ENCODE data around the gene NKAPD1. TPM values are rescaled to one million over a fixed set of nuclear protein-coding genes. Genes with fewer than 3 reads are reported as not detected.

NKAPD1 gene
- total and polyA plus RNA-seq, 9 of the 15 experiments (the other 6 are each of a cell fraction or from before 2014, with no cell fraction given): 14.1 to 73.5 (median 29.3) TPM

- TF ChIP-seq GTF2B (IDR thresholded peaks at IDR 0.05; ENCODE audit: extremely low read depth, insufficient read length): no peak
- TF ChIP-seq DNMT1 (IDR thresholded peaks at IDR 0.05): no peak
- peak; percentile 22 for TF ChIP-seq PCBP1 (IDR thresholded peaks at IDR 0.05; ENCODE audit: low read depth, low read length, poor library complexity, severe bottlenecking)
- no peak for TF ChIP-seq PHTF2 (CRISPR knock-in tag; IDR thresholded peaks at IDR 0.05)
- no peak for TF ChIP-seq FOXA1 (IDR thresholded peaks at IDR 0.05; ENCODE audit: borderline replicate concordance)
- TF ChIP-seq NONO (IDR thresholded peaks at IDR 0.05; ENCODE audit: low read depth in 2 of 2, low read length in 1 of 2): 0 out of 4 replicates have a peak, but pooled peaks of 1 of the 2 experiments have one; percentile 15
- TF ChIP-seq JUNB (CRISPR knock-in tag; conservative IDR thresholded peaks at IDR 0.05): no peak
- TF ChIP-seq SOX6 (IDR thresholded peaks at IDR 0.05): no peak
- no peak for TF ChIP-seq PYGO2 (tag; IDR thresholded peaks at IDR 0.05)
- peak; percentile 99 for TF ChIP-seq ZFX (CRISPR knock-in tag; IDR thresholded peaks at IDR 0.05)
- TF ChIP-seq ZNF133 (CRISPR knock-in tag; IDR thresholded peaks at IDR 0.05): no peak
- TF ChIP-seq NCOA4 (IDR thresholded peaks at IDR 0.05; ENCODE audit: partially characterized antibody): peak; percentile 16
- TF ChIP-seq, protein P1, sequence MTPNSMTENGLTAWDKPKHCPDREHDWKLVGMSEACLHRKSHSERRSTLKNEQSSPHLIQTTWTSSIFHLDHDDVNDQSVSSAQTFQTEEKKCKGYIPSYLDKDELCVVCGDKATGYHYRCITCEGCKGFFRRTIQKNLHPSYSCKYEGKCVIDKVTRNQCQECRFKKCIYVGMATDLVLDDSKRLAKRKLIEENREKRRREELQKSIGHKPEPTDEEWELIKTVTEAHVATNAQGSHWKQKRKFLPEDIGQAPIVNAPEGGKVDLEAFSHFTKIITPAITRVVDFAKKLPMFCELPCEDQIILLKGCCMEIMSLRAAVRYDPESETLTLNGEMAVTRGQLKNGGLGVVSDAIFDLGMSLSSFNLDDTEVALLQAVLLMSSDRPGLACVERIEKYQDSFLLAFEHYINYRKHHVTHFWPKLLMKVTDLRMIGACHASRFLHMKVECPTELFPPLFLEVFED (CRISPR knock-in tag; conservative IDR thresholded peaks at IDR 0.05): peak; percentile 88
- peak; percentile 64 for TF ChIP-seq VEZF1 (CRISPR knock-in tag; IDR thresholded peaks at IDR 0.05)
- no peak for TF ChIP-seq ZNF354B (CRISPR knock-in tag; IDR thresholded peaks at IDR 0.05)
- peak; percentile 98 for TF ChIP-seq EP400 (IDR thresholded peaks at IDR 0.05)
- TF ChIP-seq GABPB1 (CRISPR knock-in tag; IDR thresholded peaks at IDR 0.05): peak; percentile 76
- no peak for TF ChIP-seq TSC22D4 (tag; IDR thresholded peaks at IDR 0.05)
- no peak for TF ChIP-seq SREBF1 (IDR thresholded peaks at IDR 0.05; ENCODE audit: borderline replicate concordance, low read depth, low read length)
- no peak for TF ChIP-seq ILK (tag; IDR thresholded peaks at IDR 0.05; ENCODE audit: borderline replicate concordance, low read depth)
- TF ChIP-seq CREB5 (CRISPR knock-in tag; IDR thresholded peaks at IDR 0.05): no peak
- peak; percentile 64; the same call in 1 of the 2 replicates for TF ChIP-seq ZBTB17 (CRISPR knock-in tag; IDR thresholded peaks at IDR 0.05)
- TF ChIP-seq MTA3 (IDR thresholded peaks at IDR 0.05; ENCODE audit: borderline replicate concordance): no peak
- TF ChIP-seq GATAD2B (IDR thresholded peaks at IDR 0.05; ENCODE audit: borderline replicate concordance): no peak; the same call in 1 of the 2 replicates
- TF ChIP-seq LEF1 (IDR thresholded peaks at IDR 0.05): no peak
Observed at GRCh38 chr11:112024773-112025678, 49.1 kb upstream of the NKAPD1 start, which contains the start of gene DLAT (continued).
